Posterior vena cava (tissue), 2 donors: ENCODE data around the gene USP9X. TPM values are rescaled to one million over a fixed set of nuclear protein-coding genes. Genes with fewer than 3 reads are reported as not detected.
"Not testable (repeated sequence)": the region's sequence is repeated elsewhere in the genome, so short reads cannot be mapped to it uniquely, and the experiment has no call there.

ENCODE experiments used
- DNase-seq: peaks from one replicate; pipeline ENCODE4 v3.0.0-alpha.2; 2020; ENCODE audit warnings: low spot score
- intact Hi-C, 2 donors: fragments of 100-400 bp; cut with DNase I; formaldehyde crosslinking; loops; one replicate each; pipeline versions ENCODE4 v1.14.1 to v1.14.2; 2022 to 2023
- total RNA-seq, 2 donors: library from RNA; stranded (reverse); fragmentation: NEBNext Ultra II Directional; extraction: Animal tissue kit (Norgen Biotek cat#: 25700); gene quantifications; one replicate each; pipeline ENCODE4 v1.2.1, GENCODE V29; 2021
- donor health status: DM: yes; HTN: yes; CAD: no.
- donor health status: DM: yes; HTN: yes; CAD: no.

The USP9X gene
- total RNA-seq, 2 donors from 2014 or later, result 74.4 to 84.0 TPM

GRCh38 chrX:41250867-41251266 is 165.6 kb downstream of the USP9X start:
- no peak for DNase-seq
- intact Hi-C loops, result loop anchor here (1.0 to 10.0 kb wide), 3 partner anchors 18 to 596 kb away; no protein-coding TSS in a partner anchor

GRCh38 chrX:41257801-41258200 is 172.6 kb downstream of the USP9X start:
- intact Hi-C loops, result loop anchor here in 1 of 2 donors (10.0 kb wide), 1 partner anchor 603 kb away; no protein-coding TSS in a partner anchor
- DNase-seq, result no peak

GRCh38 chrX:41258226-41258625 is 173.0 kb downstream of the USP9X start:
- intact Hi-C loops, result loop anchor here in 1 of 2 donors (10.0 kb wide), 1 partner anchor 603 kb away; no protein-coding TSS in a partner anchor
- no peak for DNase-seq

- intact Hi-C loops, result loop anchor here in 1 of 2 donors (10.0 kb wide), 1 partner anchor 604 kb away; no protein-coding TSS in a partner anchor
- DNase-seq, result no peak
Observed at GRCh38 chrX:41258871-41259270, 173.6 kb downstream of the USP9X start.

GRCh38 chrX:41259516-41259915 is 174.3 kb downstream of the USP9X start:
- intact Hi-C loops, result loop anchor here in 1 of 2 donors (10.0 kb wide), 1 partner anchor 605 kb away; no protein-coding TSS in a partner anchor

GRCh38 chrX:41265615-41266014 is 180.4 kb downstream of the USP9X start:
- intact Hi-C loops, result no loop called here

More at GRCh38 chrX:41259516-41259915, 174.3 kb downstream of the USP9X start:
- DNase-seq, result peak; percentile 77

GRCh38 chrX:41273638-41274037 is 188.4 kb downstream of the USP9X start:
- no peak for DNase-seq
- intact Hi-C loops, result no loop called here

More at GRCh38 chrX:41265615-41266014, 180.4 kb downstream of the USP9X start:
- no peak for DNase-seq

- intact Hi-C loops, result no loop called here
- peak; percentile 86 for DNase-seq
Observed at GRCh38 chrX:41275661-41276609, 190.7 kb downstream of the USP9X start.

GRCh38 chrX:41276661-41277506 is 191.6 kb downstream of the USP9X start:
- DNase-seq, result no peak
- intact Hi-C loops, result no loop called here

GRCh38 chrX:41282307-41282706 is 197.1 kb downstream of the USP9X start:
- DNase-seq, intact Hi-C loops: not testable (repeated sequence)

GRCh38 chrX:41285928-41286327 is 200.7 kb downstream of the USP9X start:
- DNase-seq, intact Hi-C loops: not testable (repeated sequence)

Other genes starting within 250 kb of the USP9X start
- gene DDX3X, start 248.7 kb downstream of the USP9X start, total RNA-seq, result 100 to 1,000 TPM; 251 to 310 TPM